ENCODE results near the gene MSL1.
"Not testable (repeated sequence)": the region's sequence is repeated elsewhere in the genome, so short reads cannot be mapped to it uniquely, and the experiment has no call there.

MSL1 gene

DNA sequence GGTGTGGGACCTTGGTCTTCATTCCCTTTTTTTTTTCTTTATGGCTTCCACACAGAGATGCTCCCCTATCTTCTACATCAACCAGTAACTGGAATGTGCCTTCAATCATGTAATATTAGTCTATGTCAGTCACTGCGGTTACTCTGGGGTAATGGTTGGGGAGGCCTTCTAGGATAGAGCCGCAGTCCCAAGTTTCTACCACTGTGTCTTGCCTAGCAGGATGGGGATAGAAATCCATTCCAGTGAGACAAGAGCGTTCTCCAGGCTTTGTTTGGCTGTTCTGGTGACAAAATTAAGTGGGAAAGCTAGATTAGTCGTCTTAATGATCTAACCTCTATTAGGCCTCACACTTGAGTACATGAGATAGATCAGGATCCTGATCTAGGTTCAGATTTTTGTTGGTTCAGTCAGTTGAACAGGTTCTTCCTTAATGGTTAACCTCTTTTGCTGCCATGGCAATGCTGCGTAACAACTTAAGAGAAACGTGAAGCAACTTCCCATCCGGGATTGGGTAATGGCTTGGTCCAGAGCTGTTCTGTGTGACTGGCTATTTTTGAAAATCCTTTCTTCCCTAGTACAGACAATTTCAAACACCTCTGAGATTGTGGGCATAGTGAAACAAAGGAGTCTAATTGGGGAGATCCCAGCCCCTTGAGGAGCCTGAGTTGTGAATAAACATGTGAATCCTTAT, 8.7 kb downstream of the MSL1 start:
- no peak for DNase-seq

DNA sequence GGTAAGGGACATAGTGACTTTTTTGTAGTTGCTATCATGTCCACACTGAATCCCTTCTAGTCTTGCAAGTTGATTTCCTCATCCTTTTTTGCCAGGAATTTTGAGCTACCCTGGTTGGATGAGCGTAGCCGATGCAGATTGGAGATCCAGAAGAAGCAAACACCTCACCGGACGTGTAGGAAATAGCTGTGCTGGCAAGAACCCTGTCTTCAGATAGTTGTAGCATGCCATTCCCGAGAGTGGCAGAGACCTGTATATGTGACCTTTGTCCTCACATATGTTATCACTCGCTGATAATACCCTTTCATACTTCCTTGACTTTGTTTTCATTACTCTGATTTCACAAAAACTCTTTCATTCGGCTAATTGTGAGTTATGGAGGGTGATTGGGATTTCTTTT, 12.4 kb downstream of the MSL1 start:
- DNase-seq: no peak

DNA sequence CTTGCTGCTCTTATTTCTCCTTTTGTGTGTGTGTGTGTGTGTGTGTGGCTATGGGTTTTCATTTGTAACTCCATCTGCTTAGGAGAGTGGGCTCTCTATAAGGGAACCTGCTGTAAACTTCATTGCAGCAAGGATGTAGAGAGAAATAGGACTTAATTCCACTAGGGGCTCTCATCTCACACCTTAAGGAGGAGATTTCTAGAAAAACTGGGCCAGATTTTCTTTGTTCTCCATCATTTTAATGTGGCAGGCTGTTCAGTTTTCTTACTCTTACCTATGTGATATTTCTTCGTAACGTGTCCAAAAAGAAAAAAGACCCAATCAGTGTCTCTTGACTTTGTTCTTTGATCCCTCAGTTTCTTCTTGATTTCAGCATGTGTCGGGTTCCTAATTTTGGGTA, 14.0 kb downstream of the MSL1 start:
- no peak for DNase-seq

DNA sequence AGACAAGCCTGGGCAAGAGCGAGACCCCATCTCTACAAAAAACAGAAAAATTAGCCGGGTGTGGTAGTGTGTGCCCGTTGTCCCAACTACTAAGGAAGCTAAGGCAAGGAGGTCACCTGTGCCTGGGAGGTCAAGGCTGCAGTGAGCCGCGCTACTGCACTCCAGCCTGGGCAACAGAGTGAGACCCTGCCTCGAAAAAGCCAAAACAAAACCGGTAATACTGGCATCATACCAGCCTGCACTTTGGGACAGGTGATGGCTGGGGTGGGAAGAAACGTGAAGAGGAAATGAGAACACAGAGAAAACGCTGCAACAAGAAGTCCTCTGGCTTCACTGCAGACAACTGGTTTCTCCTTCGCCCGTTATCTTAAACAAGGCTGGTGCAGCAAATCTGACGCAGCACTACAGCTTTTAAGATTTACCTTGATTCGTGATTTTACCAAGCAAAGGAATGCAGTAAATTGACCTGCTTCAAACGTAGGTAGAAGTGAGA, 17.8 kb downstream of the MSL1 start:
- DNase-seq: no peak

DNA sequence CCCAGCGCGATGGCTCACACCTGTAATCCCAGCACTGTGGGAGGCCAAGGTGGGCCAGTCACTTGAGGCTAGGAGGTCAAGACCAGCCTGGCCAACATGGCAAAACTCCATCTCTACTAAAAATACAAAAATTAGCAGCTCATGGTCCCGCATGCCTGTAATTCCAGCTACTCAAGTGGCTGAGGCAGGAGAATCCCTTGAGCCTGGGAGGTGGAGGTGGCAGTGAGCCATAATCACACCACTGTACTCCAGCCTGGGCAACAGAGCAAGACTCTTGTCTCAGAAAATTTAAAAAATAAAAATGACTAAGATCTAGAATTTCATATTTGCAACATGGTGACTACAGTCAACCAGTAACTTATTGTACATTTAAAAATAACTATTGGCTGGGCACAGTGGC, 21.4 kb downstream of the MSL1 start:
- DNase-seq: not testable (repeated sequence)

GRCh38 chr17:40145476-40145875, 23.7 kb downstream of the MSL1 start:
- DNase-seq: no peak

DNA sequence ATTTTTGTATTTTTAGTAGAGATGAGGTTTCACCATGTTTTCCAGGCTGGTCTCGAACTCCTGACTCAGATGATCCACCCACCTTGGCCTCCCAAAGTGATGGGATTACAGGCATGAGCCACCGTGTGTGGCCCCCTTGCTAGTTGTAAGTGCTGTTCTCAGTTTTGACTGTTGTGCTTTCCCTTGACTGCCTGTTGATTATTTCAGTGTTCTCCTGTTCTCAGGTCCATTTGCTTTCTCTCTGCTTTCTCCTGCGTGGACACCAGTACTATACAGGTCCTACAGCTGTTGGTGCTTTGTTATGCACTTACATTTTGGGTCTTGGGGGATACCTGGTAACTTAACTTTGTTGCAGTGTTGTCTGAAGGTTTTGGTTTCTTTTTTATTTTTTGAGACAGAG, 26.8 kb downstream of the MSL1 start:
- no peak for DNase-seq

GRCh38 chr17:40150276-40150675, 28.5 kb downstream of the MSL1 start:
- no peak for DNase-seq

DNA sequence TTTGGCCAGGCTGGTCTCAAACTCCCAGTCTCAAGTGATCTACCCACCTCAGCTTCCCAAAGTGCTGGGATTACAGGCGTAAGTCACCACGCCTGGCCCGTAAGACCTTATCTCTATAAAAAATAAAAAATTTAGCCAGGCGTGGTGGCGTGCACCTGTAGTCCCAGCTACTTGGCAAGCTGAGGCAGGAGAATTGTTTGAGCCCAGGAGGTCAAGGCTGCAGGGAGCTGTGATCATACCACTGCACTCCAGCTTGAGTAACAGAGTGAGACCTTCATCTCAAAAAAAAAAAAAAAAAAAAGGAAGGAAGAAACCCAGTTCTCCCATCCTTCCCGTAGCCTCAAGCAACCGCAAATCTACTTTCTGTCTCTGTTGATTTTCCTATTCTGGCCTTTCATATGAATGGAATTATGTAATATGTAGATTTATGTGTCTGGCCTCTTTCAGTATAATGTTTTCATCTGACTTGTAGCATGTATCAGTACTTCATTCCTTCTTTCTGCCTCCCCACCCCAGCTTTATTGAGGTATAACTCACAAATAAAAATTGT, 29.7 kb downstream of the MSL1 start:
- no peak for DNase-seq

- DNase-seq: no peak
Measured at GRCh38 chr17:40153603-40154236, 31.9 kb downstream of the MSL1 start.

GRCh38 chr17:40157973-40158372, 36.2 kb downstream of the MSL1 start:
- no peak for DNase-seq

- DNase-seq: no peak
Measured at GRCh38 chr17:40158438-40159013, 36.8 kb downstream of the MSL1 start.

DNA sequence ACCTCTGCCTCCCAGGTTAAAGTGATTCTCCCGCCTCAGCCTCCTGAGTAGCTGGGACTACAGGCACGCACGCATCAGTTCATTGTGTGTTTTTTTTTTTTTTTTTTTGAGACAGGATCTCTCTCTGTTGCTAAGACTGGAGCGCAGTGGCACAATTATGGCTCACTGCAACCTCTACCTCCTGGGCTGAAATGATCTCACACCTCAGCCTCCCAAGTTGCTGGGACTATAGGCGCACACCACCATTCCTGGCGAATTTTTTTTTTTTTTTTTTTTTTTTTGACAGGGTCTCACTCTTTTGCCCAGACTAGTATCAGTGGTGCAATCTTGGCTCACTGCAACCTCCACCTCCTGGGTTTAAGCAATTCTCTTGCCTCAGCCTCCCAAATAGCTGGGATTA, 37.7 kb downstream of the MSL1 start:
- no peak for DNase-seq

DNA sequence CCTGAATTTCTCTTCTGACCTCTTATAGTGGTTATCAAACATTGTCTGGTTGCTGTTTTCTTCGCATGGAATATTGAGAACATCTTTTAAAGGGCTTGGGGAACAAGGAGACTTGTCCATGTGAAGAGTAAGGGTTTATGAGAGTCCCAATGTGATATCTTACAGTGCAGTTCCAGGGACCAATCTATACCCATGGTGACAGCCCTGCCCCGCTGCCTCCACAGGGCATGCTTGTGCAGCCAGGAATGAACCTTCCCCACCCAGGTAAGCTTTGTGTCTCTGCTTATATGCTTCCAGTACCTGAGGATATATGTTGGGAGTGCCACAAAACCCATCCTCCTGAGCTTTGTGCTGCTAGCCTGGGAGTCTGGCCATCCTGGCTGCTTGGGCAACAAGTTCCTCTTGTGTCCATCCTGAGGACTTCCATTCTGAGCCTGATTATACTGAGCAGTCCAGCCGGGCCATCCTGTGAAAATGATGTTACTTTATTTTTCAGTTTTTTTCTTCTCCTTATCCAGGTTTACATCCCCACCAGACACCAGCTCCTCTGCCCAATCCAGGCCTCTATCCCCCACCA, 46.0 kb downstream of the MSL1 start:
- DNase-seq: no peak

- DNase-seq: peak; percentile 8
Measured at GRCh38 chr17:40168262-40168832, 46.6 kb downstream of the MSL1 start.

- no peak for DNase-seq
Measured at GRCh38 chr17:40170325-40170724, 48.6 kb downstream of the MSL1 start.

- DNase-seq: no peak
Measured at GRCh38 chr17:40171750-40172149, 50.0 kb downstream of the MSL1 start.

DNA sequence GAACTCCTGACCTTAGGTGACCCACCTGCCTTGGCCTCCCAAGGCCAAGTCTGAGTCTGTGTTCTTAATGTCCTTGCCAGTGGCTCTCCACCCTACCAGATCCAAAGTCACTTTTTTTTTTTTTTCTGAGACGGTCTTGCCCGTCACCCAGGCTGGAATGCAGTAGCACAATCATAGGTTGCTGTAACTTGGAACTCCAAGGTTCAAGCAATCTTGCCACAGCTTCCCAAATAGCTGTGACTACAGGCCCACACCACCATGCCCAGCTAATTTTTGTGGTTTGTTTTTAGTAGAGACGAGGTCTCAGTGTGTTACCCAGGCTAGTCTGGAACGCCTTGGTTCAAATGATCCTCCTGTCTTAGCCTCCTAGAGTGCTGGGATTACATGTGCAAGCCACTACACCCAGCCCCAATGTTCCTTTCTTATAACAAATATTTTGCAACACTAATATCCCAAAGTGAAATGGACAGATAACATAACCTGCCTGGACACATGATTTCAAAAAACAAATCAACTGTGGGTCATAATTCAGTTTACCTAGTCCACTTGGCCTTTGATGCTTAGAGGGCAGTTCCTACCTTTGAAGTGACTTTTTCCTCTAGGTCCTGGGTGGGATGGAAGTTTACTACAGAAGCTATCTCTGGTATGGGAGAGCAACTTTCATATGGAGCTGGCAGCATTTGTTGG, 51.5 kb downstream of the MSL1 start:
- DNase-seq: no peak

DNA sequence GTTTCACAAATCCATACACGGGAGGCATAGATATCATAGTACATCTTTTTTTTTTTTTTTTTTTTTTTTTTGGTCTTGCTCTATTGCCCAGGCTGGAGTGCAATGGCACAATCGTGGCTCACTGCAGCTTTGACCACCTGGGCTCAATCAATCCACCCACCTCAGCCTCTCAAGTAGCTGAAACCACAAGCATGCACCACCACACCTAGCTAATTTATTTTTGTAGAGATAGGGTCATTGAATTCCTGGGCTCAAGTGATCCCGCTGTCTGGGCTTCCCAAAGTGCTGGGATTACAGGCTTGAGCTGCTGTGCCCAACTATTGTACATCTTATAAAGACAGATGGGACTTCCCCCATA, 52.0 kb downstream of the MSL1 start:
- DNase-seq: no peak

DNA sequence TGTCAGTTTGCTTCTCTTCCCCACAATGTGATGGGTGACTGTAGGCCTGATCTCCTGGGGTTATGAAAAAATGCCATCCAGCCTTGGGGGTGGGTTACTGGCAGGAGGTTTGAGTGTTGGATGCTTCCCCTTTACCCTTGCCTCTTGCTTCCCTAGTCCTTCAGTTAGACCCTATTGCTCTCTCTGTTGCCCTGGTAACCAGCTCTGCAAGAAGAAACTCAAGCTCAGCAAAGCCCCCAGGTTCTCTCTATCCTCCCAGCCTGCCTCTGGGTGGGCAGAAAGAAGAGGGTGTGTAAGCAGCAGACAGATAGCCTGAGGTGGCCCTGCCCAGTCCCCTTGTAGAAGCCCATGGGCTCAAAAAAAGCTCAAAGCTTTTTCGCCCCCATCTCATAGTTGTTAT, 52.7 kb downstream of the MSL1 start:
- no peak for DNase-seq

DNA sequence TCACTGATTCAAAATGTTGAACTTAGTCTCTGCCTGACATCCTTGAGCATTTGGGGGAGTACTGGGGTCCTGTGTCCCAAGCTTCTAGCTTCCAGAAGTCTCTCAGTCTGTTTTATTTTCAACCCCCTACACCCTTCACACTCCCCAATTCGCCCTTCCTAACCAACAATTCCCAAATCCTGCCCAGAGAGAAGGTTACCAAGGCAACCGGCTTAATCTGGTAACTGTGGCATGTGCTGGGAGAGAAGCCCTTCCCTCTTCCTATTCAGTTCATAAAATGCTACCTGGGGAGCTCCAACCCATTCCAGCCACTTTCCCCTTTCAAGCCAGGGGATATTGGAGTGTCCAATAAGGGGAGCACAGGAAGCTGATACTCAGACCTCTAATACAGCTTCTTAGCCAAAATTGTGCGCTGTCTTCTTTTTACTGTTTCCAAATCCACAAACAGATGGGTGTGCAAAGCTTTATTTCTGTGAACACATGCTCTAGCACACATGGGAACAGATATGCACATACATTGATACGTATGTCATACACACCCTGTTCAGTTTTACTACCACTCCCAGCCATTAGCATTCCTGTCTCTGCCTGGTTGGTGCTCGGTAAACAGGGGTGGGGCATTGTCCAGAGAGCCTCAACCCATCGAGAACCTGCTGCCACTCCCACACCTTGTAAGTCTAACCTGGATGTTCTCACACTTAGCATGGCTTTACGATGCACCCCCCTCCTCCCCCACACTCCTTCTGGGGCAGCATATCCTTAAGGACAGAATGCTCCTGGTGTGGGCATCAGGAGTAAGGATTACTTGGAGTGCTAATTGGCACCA, 54.4 kb downstream of the MSL1 start:
- no peak for DNase-seq

GRCh38 chr17:40176754-40177110, 55.0 kb downstream of the MSL1 start:
- DNase-seq: peak; percentile 18

Data from NCI-H2029 (cell line).